NB4 (cell line): ENCODE data around the gene LEFTY1.

ENCODE experiments used
- CTCF ChIP-seq: IDR thresholded peaks from one replicate; pipeline ENCODE4 v1.5.1; 2012; ENCODE audit warnings: low read depth, low read length
- MAX ChIP-seq: IDR thresholded peaks from 2 replicates; pipeline ENCODE4 v1.6.1; 2011; ENCODE audit warnings: low read depth, low read length
- POLR2A ChIP-seq: IDR thresholded peaks from 2 replicates; pipeline ENCODE4 v1.6.1; 2011; ENCODE audit warnings: mild to moderate bottlenecking; ENCODE audit not compliant: insufficient read length; ENCODE audit errors: extremely low read depth

- no peak for TF ChIP-seq CTCF
- no peak for TF ChIP-seq POLR2A
- TF ChIP-seq MAX, result no peak
Measured at GRCh38 chr1:225860876-225861441, 28.0 kb downstream of the LEFTY1 start.
